Activated naive CD4-positive, alpha-beta T cell (primary cell): ENCODE results near the gene GBX2.

Experiments
- DNase-seq, 4 experiments: peaks; one replicate each; lab custom pipeline; 2025; lab: John Stamatoyannopoulos, UW

Gene GBX2

GRCh38 chr2:236167297-236168109, 683 bp downstream of the GBX2 start:
- DNase-seq, result no peak

GRCh38 chr2:236166796-236167296, 1.3 kb downstream of the GBX2 start:
- DNase-seq, result no peak

GRCh38 chr2:236165842-236166795, 2.1 kb downstream of the GBX2 start:
- no peak for DNase-seq

GRCh38 chr2:236164925-236165841, 3.0 kb downstream of the GBX2 start:
- no peak for DNase-seq

GRCh38 chr2:236164201-236164924, 3.8 kb downstream of the GBX2 start:
- DNase-seq, result no peak

GRCh38 chr2:236163471-236164200, 4.5 kb downstream of the GBX2 start:
- DNase-seq, result no peak

- DNase-seq, result no peak
These were observed 5.2 kb downstream of the GBX2 start for GRCh38 chr2:236162882-236163470.

- DNase-seq, result no peak
These were observed 5.9 kb downstream of the GBX2 start for GRCh38 chr2:236162031-236162845.

GRCh38 chr2:236161531-236161930, 6.7 kb downstream of the GBX2 start:
- no peak for DNase-seq

GRCh38 chr2:236161082-236161462, 7.1 kb downstream of the GBX2 start:
- no peak for DNase-seq

- DNase-seq, result no peak
These were observed 7.7 kb downstream of the GBX2 start for GRCh38 chr2:236160366-236161081.

GRCh38 chr2:236159778-236160170, 8.4 kb downstream of the GBX2 start:
- DNase-seq, result no peak

GRCh38 chr2:236158969-236159777, 9.0 kb downstream of the GBX2 start:
- no peak for DNase-seq

GRCh38 chr2:236157815-236158498, 10.2 kb downstream of the GBX2 start:
- no peak for DNase-seq

GRCh38 chr2:236157366-236157765, 10.8 kb downstream of the GBX2 start:
- no peak for DNase-seq

- no peak for DNase-seq
These were observed 11.4 kb downstream of the GBX2 start for GRCh38 chr2:236156860-236157194.
